Cardiac fibroblast (primary cell): ENCODE data around the gene PPP2R2B.

ENCODE experiments used
- DNase-seq, 2 donors: peaks; one replicate each; pipeline versions ENCODE4 v3.0.0 to v3.0.0-alpha.2; 2010; ENCODE audit warnings: low read depth in 2 of 2
- H3K4me3 ChIP-seq, 2 donors: replicated peaks in 1 of 2; 1 replicate in 1 of 2; 2 replicates in 1 of 2; pipeline ENCODE4 v1.5.1; 2011; ENCODE audit warnings: low read depth in 2 of 2, low read length in 2 of 2, mild to moderate bottlenecking in 2 of 2, moderate library complexity in 1 of 2
- TF ChIP-seq, protein P1 (sequence below): IDR thresholded peaks from one replicate; pipeline ENCODE4 v1.5.1; 2011; ENCODE audit warnings: low read depth, mild to moderate bottlenecking, low read length, inconsistent platforms

Gene PPP2R2B

DNA sequence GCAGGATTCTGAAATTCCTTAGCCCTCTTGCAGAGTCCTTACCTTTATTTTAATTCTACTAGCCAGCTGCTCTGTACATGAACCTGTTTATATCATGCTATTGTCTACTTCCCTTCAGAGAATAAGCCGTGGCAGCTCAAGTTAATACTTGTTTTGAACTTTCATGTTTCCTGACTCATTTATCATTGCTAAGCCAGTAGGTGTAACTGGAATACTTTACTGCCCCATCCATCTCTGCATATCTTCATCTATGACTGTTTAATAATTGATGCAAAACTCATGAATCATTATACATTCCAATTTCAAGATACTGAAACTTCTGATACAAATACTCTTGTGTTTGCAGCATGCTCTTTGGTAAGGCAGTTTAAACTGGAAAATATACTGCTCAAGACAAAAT is 174.7 kb downstream of the PPP2R2B start:
- no peak overlapping the region for H3K4me3 ChIP-seq
- no peak for DNase-seq
- TF ChIP-seq, protein P1, sequence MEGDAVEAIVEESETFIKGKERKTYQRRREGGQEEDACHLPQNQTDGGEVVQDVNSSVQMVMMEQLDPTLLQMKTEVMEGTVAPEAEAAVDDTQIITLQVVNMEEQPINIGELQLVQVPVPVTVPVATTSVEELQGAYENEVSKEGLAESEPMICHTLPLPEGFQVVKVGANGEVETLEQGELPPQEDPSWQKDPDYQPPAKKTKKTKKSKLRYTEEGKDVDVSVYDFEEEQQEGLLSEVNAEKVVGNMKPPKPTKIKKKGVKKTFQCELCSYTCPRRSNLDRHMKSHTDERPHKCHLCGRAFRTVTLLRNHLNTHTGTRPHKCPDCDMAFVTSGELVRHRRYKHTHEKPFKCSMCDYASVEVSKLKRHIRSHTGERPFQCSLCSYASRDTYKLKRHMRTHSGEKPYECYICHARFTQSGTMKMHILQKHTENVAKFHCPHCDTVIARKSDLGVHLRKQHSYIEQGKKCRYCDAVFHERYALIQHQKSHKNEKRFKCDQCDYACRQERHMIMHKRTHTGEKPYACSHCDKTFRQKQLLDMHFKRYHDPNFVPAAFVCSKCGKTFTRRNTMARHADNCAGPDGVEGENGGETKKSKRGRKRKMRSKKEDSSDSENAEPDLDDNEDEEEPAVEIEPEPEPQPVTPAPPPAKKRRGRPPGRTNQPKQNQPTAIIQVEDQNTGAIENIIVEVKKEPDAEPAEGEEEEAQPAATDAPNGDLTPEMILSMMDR: no peak

- no peak for DNase-seq
- H3K4me3 ChIP-seq: no peak overlapping the region
- TF ChIP-seq, protein P1: no peak
Observed at GRCh38 chr5:146703499-146703898, 175.1 kb downstream of the PPP2R2B start.

GRCh38 chr5:146699664-146700418 is 178.7 kb downstream of the PPP2R2B start:
- H3K4me3 ChIP-seq: no peak overlapping the region
- no peak for DNase-seq
- TF ChIP-seq, protein P1: no peak

DNA sequence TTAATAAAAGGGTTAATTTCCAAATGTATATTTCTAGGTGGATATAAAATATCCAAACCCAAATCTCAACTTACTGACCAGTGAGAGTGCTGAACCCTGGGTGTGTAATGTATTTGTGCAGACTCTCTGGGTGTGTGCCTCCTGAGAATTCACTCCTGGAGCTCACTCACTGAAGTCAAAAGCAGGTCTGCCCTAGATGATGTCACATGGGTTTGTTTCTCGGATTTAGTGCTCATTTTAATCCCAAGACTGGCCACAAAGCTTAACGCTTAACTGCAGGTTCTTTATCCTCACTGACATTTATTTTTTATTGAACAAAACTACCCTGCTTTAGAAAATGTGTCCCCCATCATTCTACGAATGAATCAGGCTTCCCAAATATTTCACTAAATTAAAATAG is 179.4 kb downstream of the PPP2R2B start:
- H3K4me3 ChIP-seq: no peak overlapping the region
- TF ChIP-seq, protein P1: no peak
- no peak for DNase-seq

GRCh38 chr5:146698651-146699050 is 179.9 kb downstream of the PPP2R2B start:
- DNase-seq: no peak
- no peak overlapping the region for H3K4me3 ChIP-seq
- TF ChIP-seq, protein P1: no peak

DNA sequence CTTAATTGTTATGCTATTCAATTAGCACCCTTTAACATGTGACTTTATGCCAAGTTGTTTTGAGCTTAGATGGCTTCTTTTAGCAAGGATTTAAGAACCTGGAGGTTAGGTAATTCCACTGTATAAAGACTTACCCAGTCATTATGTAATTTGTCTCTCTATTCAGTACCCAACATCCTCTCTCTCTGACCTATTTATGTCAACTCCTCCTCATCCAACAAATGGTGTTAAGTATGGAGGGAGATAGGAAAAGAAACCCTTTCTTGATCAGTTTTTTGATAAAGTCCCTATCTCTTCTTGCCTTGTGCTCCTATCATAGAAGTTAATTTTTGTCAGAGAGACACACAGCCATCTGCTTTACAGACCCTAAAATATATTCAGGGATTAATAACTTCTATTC is 181.3 kb downstream of the PPP2R2B start:
- DNase-seq: no peak
- H3K4me3 ChIP-seq: no peak overlapping the region
- TF ChIP-seq, protein P1: no peak

DNA sequence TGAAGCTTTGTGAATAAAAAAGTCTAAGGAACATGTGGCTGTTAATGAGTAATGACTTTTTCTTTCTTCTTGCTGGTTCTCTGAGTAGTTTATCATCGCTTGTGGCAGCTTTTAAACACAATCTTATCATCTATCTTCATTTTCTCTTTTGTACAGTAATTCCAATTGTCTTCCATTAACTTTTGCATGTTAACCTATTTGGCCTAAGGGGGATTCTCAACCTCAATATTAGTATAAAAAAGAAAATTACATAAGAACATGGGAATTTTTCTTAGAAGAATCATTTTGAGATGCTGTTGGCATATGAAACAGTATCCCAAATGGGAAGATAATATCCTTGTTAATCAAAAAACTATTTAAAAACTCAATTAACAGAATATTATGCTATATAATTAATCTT is 182.9 kb downstream of the PPP2R2B start:
- TF ChIP-seq, protein P1: no peak
- no peak for DNase-seq
- H3K4me3 ChIP-seq: no peak overlapping the region
